Fibroblast of lung (primary cell): Measurements from ENCODE around the gene KRT78. TPM values are rescaled to one million over a fixed set of nuclear protein-coding genes. Genes with fewer than 3 reads are reported as not detected.

Source experiments
- DNase-seq, 2 donors: peaks; one replicate each; pipeline versions ENCODE4 v3.0.0 to v3.0.0-alpha.2; 2010; ENCODE audit warnings: low read depth in 2 of 2
- H2AFZ ChIP-seq: 2 replicates; pipeline ENCODE4 v1.5.1; 2012; ENCODE audit warnings: low read length, control low read depth, inconsistent platforms
- H3K27ac ChIP-seq: 2 replicates; pipeline ENCODE4 v1.5.1; 2011; ENCODE audit warnings: low read length, control low read depth; ENCODE audit not compliant: insufficient read depth
- H3K27me3 ChIP-seq: 2 replicates; pipeline ENCODE4 v1.5.1; 2011; ENCODE audit warnings: mild to moderate bottlenecking, low read length; ENCODE audit not compliant: control insufficient read depth, insufficient read depth
- H3K36me3 ChIP-seq: 2 replicates; pipeline ENCODE4 v1.5.1; 2011; ENCODE audit warnings: low read length; ENCODE audit not compliant: control insufficient read depth, insufficient read depth
- H3K4me1 ChIP-seq: 2 replicates; pipeline ENCODE4 v1.5.1; 2011; ENCODE audit warnings: low read length; ENCODE audit not compliant: control insufficient read depth, insufficient read depth; ENCODE audit errors: extremely low read depth
- H3K4me2 ChIP-seq: 2 replicates; pipeline ENCODE4 v1.5.1; 2011; ENCODE audit warnings: low read length, control low read depth; ENCODE audit not compliant: insufficient read depth; ENCODE audit errors: extremely low read depth
- H3K4me3 ChIP-seq, 4 experiments: fragments of 200-600 bp in 1 of 4; sonication (generic) in 1 of 4; replicated peaks in 1 of 4; 2 replicates each; pipeline ENCODE4 v1.5.1; 2011 to 2016; ENCODE audit warnings: low read length in 4 of 4, low read depth in 3 of 4, mild to moderate bottlenecking in 3 of 4, control low read depth in 2 of 4, inconsistent platforms in 1 of 4, mixed read lengths in 1 of 4; ENCODE audit not compliant: insufficient read depth in 1 of 4; ENCODE audit errors: control extremely low read depth in 1 of 4
- H3K79me2 ChIP-seq: 2 replicates; pipeline ENCODE4 v1.5.1; 2012; ENCODE audit warnings: mild to moderate bottlenecking, low read length, inconsistent platforms; ENCODE audit not compliant: control insufficient read depth, insufficient read depth
- H3K9ac ChIP-seq: 2 replicates; pipeline ENCODE4 v1.5.1; 2011; ENCODE audit warnings: mild to moderate bottlenecking, low read length, control low read depth; ENCODE audit not compliant: insufficient read depth
- H3K9me3 ChIP-seq: 2 replicates; pipeline ENCODE4 v1.5.1; 2012; ENCODE audit warnings: low read depth, low read length; ENCODE audit not compliant: control insufficient read depth, insufficient read depth
- H4K20me1 ChIP-seq: 2 replicates; pipeline ENCODE4 v1.5.1; 2011; ENCODE audit warnings: low read length; ENCODE audit not compliant: control insufficient read depth, insufficient read depth; ENCODE audit errors: extremely low read depth
- CTCF ChIP-seq, 2 donors: IDR thresholded peaks in 1 of 2; conservative IDR thresholded peaks in 1 of 2; 1 replicate in 1 of 2; 2 replicates in 1 of 2; pipeline ENCODE4 v1.5.1; 2011 to 2012; ENCODE audit warnings: low read length in 2 of 2, control low read depth in 1 of 2, inconsistent platforms in 1 of 2, low read depth in 1 of 2, mild to moderate bottlenecking in 1 of 2
- EZH2 ChIP-seq: IDR thresholded peaks from 2 replicates; pipeline ENCODE4 v1.5.1; 2012; ENCODE audit warnings: low read length, control low read depth, mild to moderate bottlenecking; ENCODE audit errors: missing control alignments
- polyA plus RNA-seq, 2 donors: library from polyadenylated mRNA; depleted of rRNA in 1 of 2; stranded (reverse) in 1 of 2; unstranded in 1 of 2; fragments of >200 nt; gene quantifications; 2 replicates each; pipeline ENCODE4 v1.2.1, GENCODE V29; 2011 to 2012; ENCODE audit warnings: missing spikeins in 1 of 2
- total RNA-seq: library from RNA; depleted of rRNA; stranded (reverse); fragments of >200 nt; gene quantifications from 2 replicates; pipeline ENCODE4 v1.2.1, GENCODE V29; 2014

Gene KRT78
- total and polyA plus RNA-seq, 2 donors (not counting 1 experiment from before 2014, with no cell fraction given): not detected

GRCh38 chr12:52828156-52828555 is 20.6 kb downstream of the KRT78 start:
- TF ChIP-seq EZH2: no peak
- no peak for TF ChIP-seq CTCF (conservative IDR thresholded peaks at IDR 0.05 in 1 of 2, IDR thresholded peaks at IDR 0.05 in 1 of 2; ENCODE audit: low read depth in 1 of 2, low read length in 2 of 2)
- H3K79me2 ChIP-seq: no peaks in the 10 kb centered on the region
- no peak overlapping the region for H3K27ac ChIP-seq
- no peaks in the 10 kb centered on the region for H3K27me3 ChIP-seq
- H4K20me1 ChIP-seq: no peaks in the 10 kb centered on the region
- DNase-seq: no peak
- H3K4me2 ChIP-seq: no peak overlapping the region
- H3K4me3 ChIP-seq: no peak overlapping the region
- H3K4me1 ChIP-seq: no peaks in the 10 kb centered on the region
- H3K36me3 ChIP-seq: no peaks in the 10 kb centered on the region
- H3K9me3 ChIP-seq: no peaks in the 10 kb centered on the region
- no peak overlapping the region for H3K9ac ChIP-seq
- no peak overlapping the region for H2AFZ ChIP-seq

GRCh38 chr12:52827499-52828090 is 21.2 kb downstream of the KRT78 start:
- Histone ChIP-seq H3K4me2 (no peak overlapping the region), H3K4me3 (no peak overlapping the region), H3K9me3 (no peaks in the 10 kb centered on the region), H3K36me3 (no peaks in the 10 kb centered on the region), H2AFZ (no peak overlapping the region), H3K9ac (no peak overlapping the region), H3K27ac (no peak overlapping the region), H3K27me3 (no peaks in the 10 kb centered on the region), H3K79me2 (no peaks in the 10 kb centered on the region), H3K4me1 (no peaks in the 10 kb centered on the region), H4K20me1 (no peaks in the 10 kb centered on the region)
- no peak for DNase-seq
- no peak for TF ChIP-seq CTCF (conservative IDR thresholded peaks at IDR 0.05 in 1 of 2, IDR thresholded peaks at IDR 0.05 in 1 of 2; ENCODE audit: low read depth in 1 of 2, low read length in 2 of 2)

GRCh38 chr12:52826611-52827498 is 21.9 kb downstream of the KRT78 start:
- Histone ChIP-seq H3K9ac (no peak overlapping the region), H3K27me3 (no peaks in the 10 kb centered on the region), H3K36me3 (no peaks in the 10 kb centered on the region), H3K9me3 (no peaks in the 10 kb centered on the region), H3K4me1 (no peaks in the 10 kb centered on the region), H3K27ac (no peak overlapping the region), H3K4me3 (no peak overlapping the region), H3K4me2 (no peak overlapping the region), H2AFZ (no peak overlapping the region), H4K20me1 (no peaks in the 10 kb centered on the region), H3K79me2 (no peaks in the 10 kb centered on the region)
- DNase-seq: peak in 1 of 2 donors; percentile 33
- TF ChIP-seq CTCF (conservative IDR thresholded peaks at IDR 0.05 in 1 of 2, IDR thresholded peaks at IDR 0.05 in 1 of 2; ENCODE audit: low read depth in 1 of 2, low read length in 2 of 2) (no peak), EZH2 (no peak)
